Thyroid gland (tissue), 4 donors: ENCODE results near the gene CACNA1D.

Experiments
- CTCF ChIP-seq, 6 experiments: fragments of 200-600 bp in 3 of 6; fragments of 450-650 bp in 3 of 6; sonication (generic) in 3 of 6; IDR thresholded peaks; one replicate each; pipeline ENCODE4 v1.5.1; 2016 to 2019; ENCODE audit warnings: antibody characterized with exemption in 6 of 6, mild to moderate bottlenecking in 2 of 6, inconsistent platforms in 1 of 6, moderate library complexity in 1 of 6
- POLR2A ChIP-seq, 2 donors: fragments of 450-650 bp; IDR thresholded peaks; one replicate each; pipeline ENCODE4 v1.6.1; 2017; ENCODE audit warnings: antibody characterized with exemption in 2 of 2, mild to moderate bottlenecking in 2 of 2, moderate library complexity in 1 of 2

GRCh38 chr3:53547327-53547726 lies 52.9 kb downstream of the CACNA1D start:
- TF ChIP-seq POLR2A (IDR thresholded peaks at IDR 0.05) (no peak), CTCF (IDR thresholded peaks at IDR 0.05) (no peak)
